GM19467 (cell line): Measurements from ENCODE around the gene SUMF1.

Experiments
- ATAC-seq: cut with Tn5 transposase; IDR thresholded peaks from one replicate; pipeline ENCODE4 v1.9.1; 2021; ENCODE audit warnings: mild to moderate bottlenecking, moderate library complexity; ENCODE audit not compliant: unreplicated experiment

Gene SUMF1

DNA sequence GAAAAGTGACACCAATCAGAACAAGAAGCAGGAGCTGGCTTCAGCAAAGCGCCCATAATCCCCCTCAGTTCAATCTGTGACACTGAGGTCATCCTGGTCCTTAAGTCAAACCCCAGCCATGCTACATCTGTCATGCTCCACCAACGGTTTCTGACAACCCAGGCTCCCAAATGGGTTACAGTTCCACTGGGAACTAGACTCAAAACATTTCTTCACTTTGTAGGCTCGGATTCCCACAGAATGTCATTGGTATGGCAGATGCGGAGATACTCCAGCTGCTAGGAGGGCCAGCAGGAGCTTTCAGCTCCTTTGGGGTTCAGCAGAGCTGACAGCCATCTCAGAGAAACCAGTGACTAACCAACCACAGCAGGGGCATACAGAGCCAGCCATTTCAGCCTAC lies 48.9 kb downstream of the SUMF1 start:
- no peak for ATAC-seq

DNA sequence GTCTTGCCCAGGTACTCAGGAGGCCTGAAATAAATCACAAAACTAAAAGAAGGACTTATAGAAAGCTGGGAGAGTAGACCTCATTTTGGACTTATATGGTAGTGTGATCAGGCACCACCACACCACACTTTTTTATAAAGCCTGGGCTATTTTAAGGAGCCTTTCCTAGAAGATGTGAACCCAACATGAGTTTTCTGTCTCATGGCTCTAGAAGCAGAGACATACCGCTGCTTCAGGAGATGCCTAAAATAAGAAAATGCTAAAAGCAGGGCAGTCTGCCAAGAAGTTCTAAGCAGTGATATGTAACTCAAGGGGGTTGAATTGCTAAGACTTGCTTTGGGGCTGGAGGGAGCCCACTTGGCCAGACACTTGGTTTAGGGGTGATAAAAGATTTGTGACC lies 49.6 kb downstream of the SUMF1 start:
- ATAC-seq: no peak

DNA sequence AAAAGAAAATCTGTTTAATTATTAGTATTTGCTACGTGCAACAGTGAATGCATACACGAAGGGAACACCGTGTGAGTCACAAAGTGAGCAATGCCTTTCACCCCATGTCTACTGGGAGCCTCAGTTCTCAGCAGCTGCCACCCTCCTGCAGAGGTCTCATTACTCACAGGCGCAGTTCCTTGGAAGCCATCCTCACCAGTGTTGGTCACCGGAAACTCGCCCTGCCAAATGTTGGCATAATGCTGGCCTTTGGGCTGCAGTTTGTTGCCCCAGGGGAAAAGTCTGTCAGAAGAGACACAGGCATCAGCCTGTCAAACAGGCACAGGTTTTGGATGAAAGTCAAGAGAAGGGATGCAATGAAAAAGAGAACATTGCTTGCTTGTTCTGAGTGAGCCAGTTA lies 50.1 kb downstream of the SUMF1 start:
- ATAC-seq: no peak

DNA sequence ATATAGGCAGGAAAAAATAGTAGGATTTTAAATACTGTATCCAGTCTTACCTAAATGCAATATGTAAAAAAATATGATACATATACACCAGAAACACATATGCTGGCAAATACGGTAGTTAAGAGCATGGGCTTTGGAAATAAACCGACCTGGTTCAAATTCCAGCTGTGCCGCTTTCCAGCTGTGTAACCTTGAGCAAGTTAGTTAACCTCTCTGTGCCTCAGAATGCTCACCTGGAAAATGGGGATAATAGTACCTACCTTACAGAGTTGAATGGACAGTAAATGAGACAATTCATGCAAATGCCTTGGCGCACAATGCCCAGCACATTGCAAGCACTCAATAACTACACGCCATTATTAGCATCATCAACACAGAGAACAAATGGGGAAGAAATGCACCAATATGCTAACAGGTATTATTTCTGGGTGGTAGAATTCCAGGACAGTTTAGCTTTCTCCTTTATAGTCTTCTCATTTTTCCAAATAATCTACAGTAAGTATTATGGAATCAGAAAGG lies 50.6 kb downstream of the SUMF1 start:
- ATAC-seq: no peak

DNA sequence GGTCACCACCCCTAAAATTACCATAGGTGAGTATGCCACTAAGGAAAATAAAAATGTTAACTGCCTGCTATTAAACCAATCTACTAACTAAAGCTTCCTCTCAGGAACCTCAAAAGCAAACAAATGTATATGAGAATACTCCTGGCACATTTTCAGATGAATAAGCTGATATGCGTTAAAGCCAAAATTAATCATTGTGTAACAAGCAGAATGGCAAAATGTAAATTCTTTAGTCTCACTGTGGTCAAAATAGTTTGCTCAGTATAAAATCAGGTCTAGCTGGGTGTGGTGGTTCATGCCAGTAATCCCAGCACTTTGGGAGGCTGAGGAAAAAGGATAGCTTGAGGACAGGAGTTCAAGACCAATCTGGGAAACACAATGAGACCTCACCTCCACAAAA lies 53.6 kb downstream of the SUMF1 start:
- no peak for ATAC-seq

DNA sequence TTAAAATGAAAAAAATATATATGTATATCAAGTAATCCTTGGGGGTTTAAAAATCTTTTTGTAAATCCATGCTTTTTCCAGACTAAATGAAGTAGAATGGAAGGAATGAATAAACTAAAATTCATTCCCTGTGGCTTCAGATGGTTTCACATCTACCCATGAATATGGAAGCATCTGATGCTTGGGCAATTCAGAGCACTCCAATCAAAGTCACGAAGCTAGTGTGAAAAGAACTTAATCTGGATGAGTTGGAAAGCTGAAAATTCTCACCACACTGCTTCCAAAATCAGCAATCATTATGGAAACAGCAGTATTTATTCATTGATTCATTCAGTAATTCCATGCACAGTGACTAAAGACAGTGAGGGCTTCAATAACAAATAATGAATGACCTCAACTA lies 55.2 kb downstream of the SUMF1 start:
- no peak for ATAC-seq

DNA sequence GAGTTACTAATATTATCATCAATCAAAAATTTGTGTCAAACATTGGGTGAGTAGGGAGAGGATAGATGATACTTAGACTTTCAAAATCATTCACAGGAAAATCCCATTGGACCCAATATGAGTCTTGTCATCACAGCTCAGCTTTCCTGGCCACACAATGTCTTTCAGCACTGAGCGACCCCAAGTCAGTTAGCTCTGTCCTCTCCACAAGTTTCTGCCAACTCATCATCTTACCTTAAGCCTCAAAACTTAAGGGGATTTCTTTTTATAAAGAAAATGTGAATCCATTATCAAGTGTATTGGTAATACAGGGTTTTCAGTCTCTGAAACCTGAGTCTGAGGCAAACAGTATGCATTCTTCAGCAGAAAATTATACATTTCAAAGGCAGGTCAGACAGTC lies 55.8 kb downstream of the SUMF1 start:
- no peak for ATAC-seq

DNA sequence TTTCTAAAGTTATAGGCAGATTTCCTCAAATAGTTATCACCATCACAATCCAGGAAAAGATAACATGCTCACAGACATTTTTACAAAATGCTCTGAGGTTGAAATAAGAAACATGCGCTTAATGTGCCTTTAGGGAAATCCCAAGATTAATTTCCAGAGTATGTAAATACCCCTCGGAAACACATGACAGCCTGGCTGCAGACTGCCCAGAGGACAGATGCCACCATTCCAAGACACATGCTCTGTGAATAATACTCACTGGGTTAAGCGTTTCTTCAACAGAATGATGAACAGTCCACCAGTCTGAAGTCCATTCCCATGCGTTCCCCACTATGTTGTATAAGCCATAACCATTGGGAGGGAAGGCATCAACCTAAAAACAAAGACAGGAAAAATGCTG lies 56.5 kb downstream of the SUMF1 start:
- ATAC-seq: no peak

DNA sequence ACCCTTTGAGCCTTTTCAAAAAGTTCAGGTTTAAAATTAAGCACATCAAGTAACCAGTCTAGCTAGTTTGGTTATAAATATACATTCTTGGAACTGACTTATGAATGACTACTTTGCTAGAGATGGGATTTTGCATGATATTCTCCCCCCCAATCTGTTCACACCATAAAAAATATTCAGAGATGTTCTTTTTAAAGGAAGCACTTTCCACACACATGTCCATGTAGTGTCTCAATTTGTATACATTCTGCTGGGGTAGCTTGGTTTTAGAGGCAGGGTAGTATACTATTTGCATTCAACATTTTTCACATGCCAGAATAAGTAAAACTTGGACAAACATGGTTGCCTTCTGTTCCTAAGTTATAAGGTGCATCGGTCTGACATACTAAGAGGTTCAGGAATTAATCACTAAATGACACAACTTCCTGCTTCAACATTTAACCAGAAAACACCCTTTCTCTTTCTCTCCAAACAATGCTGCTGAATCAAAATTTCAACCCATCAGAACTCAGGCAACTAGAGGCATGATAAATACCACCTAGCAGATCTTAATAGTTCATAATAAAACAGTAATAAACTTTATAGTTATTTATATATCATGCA lies 57.0 kb downstream of the SUMF1 start:
- ATAC-seq: no peak

DNA sequence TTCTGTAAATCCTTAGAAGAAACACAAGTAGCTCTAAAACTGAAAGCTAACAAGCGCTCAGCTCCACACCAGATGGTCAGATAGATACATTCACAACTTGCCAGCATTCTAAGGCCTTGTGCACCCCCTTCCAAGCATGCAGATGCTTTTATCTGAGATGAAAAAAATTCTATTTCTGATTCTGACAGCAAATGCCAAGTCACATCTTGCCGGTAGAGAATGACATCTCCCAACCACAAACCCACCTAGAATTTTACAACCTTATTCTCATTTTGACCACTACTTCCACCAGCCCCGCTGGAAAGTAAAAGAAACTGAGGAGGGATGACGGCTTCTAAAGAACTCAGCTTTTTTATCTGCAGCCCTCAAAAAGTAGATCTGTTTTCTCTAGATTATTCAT lies 57.7 kb downstream of the SUMF1 start:
- ATAC-seq: no peak

DNA sequence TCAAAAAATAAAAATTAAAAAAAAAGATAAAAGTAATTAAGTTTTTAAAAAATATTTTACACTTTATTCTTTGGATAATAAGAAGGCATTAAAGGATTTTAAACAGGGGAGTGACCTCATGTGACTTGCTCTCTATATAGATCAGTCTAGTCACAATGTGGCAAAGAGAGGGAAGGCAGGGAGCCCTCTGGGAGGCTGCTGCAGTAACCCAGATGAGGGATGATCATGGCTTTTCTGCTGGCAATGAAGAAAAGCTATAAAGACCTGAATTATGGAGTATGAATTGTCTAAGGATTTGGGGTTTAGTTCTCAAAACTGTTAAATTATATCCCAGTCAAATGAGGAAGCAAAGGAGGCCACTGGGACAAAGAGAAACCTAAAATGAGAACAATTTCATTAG lies 58.1 kb downstream of the SUMF1 start:
- no peak for ATAC-seq

DNA sequence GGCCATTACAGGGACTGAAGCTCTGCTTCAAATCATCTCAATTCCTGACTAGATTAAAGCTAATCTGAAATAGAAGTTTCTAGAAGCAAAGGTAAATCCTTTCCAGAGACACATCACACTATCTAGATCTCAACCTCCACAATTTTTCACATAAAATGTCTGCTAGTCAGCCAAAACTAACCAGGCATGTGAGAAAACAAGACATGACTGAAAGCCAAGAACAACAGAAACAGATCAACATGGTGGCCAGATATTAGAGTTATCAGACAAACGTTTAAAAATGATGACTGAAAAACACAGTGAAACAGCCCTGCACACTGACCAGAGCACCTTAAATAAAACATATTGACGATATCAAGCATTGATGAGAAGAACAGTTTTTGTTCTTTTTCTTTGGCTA lies 59.1 kb downstream of the SUMF1 start:
- ATAC-seq: no peak

DNA sequence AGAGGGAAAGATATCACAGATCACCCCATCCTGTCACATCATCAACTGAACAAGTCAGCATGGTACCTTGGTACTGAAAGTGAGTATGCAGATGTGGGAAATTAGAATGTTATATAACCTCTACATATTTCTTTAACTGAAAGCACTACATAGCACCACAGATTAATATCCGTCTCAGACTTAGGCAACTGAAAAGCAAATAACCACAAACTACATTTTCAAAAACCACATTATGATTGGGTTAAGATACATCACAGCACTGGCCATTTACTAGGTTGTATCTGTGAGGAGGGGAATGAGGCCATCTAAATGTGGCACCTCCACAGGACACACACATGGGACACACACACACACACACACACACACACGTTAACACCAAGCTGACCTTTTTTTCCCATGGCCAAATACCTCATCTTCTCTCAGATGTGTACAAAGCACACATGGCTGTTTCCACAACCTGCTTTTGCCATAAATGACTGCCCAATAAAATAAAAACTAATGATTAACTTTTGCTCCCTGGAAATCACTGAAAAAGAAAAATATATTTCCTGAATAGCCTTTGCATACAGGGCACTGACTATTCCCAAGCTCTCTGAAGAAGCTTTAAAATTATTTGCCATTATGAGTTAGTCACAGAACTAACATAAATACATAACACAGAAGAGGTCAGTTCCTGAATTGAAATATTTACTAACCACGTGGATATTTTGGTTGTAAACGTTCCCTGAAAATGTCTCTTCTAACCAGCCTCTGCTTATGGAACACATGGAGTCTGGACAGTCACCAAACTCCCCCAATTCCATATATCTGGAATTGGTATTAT lies 60.1 kb downstream of the SUMF1 start:
- ATAC-seq: peak; percentile 37

DNA sequence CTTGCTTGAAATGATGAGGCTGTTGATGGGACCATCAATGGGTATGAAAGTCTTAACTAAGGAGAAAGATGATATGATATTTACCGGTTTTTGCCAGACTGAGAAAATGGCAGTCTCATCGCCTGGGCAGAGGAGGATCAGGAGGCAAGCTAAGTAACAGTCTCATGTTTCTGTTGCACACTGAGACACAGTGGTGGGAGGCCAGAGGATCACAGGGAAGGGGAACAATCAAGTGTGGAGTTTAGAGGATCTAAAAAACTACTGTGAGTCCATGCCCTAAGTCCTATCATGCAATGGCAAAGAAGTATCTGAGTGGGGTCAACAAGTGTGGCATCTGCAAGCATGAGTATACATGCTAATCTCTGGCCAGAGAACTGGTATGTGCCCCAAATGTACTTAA lies 62.2 kb downstream of the SUMF1 start:
- no peak for ATAC-seq

DNA sequence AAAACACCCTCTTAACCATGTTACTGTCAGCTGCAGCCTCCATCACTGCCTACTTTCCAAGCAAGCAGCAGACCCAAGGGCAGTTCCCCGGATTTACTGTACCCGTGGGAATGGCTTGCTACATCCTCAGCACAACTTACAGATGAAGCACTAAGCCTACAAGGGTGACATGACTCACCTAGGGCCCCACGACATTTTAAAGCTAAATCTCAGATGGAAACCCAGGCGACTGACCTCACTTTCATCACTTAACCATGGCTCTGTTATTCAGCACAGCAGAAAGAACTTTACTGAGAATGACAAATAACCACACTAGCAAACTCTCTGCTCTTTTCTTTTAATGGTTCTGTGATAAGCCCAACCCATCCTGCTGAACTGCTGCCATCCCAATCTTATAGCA lies 65.6 kb downstream of the SUMF1 start:
- ATAC-seq: no peak

DNA sequence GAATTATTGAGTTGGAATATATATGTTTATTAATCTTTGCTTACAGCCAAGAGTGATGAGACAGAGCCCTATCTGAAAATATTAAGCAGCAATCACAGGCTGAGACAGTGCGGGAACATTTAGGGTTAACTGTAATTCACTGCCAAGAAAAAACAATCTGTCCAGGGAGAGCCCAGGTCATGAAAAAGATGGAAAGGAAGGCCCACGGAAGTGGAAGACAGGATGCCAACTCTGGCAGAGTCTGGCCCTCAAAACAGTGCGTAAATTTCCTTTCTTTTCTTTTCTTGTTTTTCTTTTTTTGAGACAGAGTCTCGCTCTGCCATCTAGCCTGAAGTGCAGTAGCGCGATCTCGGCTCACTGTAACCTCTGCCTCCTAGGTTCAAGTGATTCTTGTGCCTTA lies 67.6 kb downstream of the SUMF1 start:
- ATAC-seq: no peak

DNA sequence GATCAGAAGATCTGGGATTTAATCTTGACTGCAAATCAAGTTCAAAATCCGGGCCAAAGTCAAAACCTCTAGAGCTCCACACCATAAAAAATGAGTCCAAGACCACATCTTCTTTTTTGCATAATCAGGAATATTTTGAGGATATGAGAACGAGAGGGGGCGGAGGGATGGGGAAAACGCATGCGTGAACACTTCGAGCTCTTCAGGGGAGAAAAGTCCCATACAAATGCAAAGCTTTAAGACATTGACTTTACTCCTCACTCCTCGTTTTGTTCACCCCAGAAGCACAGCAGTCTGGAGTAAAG lies 68.2 kb downstream of the SUMF1 start:
- no peak for ATAC-seq

DNA sequence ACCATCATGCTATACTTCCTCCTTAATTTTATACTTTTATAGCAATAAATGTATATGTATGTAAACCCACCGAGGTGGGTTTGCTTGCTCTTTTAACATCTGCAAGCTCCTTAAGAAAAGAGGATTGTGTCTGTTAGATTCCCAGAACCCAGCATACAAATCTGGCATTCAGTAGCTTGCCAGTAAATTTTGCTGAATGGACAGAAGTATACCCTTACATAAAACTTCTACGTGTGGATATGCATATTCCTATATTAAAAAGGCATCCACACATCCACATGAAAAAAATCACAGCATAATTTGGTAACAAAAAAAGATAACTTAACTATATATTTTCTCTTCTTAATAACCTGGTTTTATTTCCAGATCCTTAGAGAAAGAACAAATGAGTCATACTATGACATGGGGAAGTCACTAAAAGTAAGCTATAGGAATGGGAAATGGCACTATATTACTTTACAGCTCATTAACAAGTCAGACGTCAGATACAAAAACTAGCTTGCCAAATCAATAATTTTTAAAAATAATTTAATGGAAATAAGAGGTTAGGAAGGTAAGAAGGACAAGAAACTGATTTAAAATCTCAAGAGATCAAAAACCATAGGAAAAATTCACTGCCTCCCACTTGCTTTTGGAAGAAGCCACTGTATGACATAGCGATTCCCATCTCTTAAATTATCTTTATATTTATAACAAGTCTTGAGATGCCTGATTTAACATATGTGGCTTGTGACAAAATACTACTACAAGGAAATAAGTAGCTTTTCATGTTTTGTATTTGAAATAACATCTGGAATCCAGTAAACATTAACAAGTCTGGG lies 68.7 kb downstream of the SUMF1 start:
- no peak for ATAC-seq

DNA sequence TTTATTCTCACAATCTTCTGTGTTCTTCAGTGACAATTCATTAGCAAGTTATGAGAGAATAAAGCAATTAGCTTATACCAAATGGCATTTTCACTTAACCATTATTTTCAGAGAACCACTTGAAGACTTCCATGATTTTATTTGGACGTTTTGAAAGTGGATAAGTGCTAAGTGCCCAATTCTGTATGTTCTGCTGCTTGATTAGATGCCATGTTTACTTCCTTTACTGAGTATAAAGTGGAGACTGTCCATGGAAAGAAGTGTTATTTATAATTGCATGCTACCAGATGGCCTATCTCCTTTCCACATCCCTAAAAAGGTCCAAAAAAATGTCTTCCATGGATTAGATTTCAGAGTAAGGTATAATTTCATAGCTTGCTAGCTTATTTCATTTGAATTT lies 69.6 kb downstream of the SUMF1 start:
- no peak for ATAC-seq

DNA sequence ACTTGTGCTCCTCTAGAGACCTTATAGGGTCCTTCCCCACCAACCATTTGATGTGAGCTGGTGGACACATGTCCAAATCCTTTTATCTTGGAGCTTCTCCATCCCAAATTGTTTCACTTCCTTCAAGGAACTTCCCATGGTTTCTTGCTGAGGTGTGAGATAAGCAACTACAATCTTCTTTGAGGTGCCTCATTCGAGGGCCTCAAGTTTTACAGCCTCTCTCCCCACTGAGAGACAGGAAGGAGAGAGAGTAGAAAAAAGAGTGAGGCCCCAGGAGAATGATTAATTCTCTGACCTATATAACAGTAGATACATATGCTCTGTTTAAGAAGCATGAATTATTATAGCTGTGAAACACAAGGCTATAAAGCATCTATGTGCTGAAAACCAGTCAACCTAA lies 70.5 kb downstream of the SUMF1 start:
- ATAC-seq: no peak

DNA sequence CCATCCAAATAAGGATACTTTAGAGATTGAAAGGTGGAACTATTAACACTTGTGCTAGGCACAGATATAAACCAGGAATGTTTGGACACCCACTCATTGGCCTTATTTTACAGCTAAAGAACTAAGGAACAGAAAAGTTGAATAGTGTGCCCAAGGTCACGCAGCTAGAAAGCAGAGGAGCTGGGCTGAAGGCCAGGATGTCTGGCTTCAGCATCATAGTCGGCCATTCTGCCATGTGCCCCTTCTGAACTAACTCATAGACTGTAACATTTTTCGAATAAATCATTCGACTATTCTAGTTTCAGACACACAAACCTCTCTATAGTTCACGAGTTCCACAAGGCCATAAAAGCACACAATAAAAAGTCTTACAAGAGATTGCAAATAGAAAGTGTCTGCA lies 71.1 kb downstream of the SUMF1 start:
- no peak for ATAC-seq

DNA sequence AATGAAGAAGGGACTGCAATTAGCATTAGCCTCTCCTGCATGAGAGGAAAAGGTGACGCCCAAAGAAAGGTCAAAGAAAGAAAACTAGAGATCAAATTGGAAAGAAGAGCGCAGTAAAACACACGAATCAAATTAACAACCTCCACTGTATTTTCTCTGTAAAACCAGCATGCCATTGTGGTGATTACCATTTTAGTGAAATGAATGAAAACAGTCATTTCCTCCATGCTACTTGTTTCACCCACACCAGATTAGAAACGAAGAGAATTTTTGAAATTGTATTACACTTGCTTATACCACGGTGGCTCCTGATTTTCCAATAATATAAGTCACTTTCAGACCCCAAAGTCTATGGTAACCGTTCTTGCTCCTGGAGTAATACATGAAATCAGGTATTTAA lies 71.6 kb downstream of the SUMF1 start:
- ATAC-seq: no peak
